NCI-H1694 treated with DMSO at 0.1 percent for 48 hours (cell line): ENCODE measurements around the gene CLTA.
"Not testable (repeated sequence)": the region's sequence is repeated elsewhere in the genome, so short reads cannot be mapped to it uniquely, and the experiment has no call there.

Source experiments
- DNase-seq: peaks from one replicate; lab custom pipeline; 2025; lab: John Stamatoyannopoulos, UW

The CLTA gene

DNA sequence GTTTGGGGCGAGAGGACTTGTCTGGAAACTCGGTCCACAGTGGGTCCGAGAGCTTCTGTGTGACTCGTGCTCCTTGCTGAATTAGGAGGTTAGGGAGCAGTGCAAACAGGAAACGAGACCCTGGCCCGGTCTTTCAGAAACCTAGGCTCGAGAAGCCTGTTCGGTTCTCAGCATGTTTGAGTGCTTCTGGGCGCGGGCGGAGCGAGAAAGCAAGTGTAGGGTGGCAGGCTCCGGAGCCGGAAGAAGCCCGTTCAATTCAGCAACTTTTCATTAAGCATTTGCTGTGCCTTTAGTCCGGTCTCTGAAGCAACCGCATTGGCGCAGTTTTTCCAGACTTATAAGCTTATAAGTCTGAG is 547 bp downstream of the CLTA start:
- no peak for DNase-seq

DNA sequence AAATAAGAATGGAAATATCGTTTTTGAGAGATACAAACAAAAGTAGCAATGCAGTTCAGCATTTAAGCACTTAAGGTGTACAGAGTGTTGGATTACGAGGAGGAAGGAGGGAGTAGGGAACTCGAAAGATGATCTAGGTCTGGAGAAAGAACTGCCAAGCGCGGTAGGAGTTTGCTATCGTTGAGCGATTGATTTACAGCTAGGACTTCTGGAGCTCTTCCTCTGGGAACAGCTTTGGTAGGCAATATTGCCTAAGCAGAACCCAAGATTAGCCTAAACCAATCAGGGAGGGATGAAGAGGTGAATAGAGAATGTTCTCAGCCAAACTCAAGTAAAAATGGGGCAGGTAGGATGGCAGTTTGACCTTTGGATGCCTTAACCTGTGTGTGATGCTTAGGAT is 965 bp downstream of the CLTA start:
- DNase-seq = no peak

DNA sequence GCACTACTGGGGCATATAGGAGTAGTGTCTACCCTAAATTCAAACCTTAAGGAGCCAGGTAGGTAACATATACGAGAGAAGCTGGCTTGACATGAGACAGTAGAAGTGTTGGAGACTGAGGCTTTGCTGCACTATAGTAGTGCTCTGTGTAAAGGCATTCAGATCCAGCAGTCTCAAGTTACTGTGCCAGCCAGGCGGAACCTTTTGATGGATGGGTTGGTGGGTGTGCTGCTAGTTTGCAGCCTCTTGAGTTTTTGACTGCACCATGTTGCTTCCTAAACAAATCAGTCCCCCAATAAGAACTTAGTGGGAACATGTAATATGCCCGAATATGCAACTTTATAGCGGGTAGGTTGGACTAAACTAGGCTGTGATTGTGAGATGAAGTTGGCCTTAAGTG is 1.5 kb downstream of the CLTA start:
- DNase-seq = no peak

DNA sequence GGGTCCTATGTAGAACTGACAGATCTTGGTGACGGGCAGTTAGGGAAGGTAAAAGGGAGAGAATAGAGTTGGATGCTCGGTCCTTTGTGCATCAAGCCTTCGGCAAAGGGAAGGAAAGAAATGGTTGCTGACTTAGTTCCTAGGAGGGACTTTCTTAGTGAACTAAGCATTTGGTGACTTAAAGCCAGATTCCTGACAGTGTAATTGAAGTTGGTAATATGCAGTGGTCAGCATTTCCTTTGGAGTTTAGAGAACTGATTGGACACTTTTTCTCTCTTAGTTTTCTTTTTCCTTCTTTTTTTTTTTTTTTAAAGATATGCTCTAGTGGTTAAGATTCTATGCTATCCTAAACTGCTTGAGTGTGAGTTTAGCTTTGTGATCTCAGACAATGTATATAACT is 2.3 kb downstream of the CLTA start:
- no peak for DNase-seq

DNA sequence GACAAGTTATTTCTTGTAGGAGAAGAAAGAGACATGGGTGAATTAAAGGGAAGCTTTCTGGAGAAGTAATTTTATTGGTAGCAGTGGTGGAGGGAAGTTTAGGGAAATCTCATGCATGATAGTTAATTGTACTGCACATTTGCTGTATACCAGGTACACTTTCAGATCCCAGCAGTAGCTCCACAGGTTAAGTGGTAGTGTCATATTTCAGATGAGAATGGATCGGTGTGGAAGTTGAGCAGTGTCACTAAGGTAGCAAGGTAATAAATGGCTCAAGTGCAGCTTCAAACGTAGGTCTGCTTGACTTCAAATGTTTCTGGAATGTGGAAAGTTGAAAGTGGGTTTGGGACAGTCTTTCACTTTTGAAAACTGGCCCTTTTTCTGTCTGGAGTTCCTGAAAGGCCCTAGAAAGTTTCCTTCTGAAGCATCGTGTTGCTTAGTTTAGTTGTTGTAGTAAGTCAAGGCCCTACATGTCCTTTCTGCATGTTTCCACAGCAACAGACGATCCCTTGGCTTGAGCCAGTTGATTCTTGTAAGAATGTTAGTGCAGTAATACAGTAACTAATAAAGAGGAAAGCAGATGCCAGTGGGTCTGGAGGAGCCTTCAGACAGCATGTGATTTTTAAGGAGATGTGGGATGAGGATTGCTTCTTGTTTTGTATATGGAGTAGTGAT is 3.7 kb downstream of the CLTA start:
- DNase-seq = no peak

DNA sequence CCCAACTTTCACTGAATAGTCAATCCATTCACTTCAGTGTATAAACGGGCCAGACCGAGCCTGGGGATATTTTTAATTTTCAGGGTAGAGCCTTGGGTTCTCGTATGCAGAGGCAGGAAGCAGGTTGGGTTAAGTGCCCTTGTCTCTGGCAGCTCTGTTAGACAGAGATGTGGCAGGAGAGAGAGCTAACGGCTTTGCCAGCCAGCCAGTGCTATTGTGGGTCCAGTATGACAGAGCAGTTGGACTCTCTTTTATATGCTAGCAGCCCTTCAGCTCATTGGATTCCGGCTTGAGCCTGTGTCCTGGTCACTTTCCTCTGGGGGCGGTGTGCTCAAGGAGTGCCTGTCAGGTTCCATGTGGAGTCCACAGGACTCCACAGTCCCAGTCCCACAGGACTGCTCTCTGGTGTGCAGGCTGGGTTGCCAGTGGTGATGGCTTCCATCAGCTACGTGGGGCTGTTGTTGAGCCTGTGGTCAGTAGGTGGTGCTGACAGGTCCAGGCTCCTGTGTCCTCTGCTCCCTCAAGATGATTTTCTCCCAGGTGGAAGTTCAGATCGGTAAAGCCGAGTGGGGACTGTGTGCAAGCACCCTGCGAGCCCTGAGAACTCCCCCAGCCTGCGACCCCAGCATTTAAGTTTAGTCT is 14.3 kb downstream of the CLTA start:
- DNase-seq = no peak

DNA sequence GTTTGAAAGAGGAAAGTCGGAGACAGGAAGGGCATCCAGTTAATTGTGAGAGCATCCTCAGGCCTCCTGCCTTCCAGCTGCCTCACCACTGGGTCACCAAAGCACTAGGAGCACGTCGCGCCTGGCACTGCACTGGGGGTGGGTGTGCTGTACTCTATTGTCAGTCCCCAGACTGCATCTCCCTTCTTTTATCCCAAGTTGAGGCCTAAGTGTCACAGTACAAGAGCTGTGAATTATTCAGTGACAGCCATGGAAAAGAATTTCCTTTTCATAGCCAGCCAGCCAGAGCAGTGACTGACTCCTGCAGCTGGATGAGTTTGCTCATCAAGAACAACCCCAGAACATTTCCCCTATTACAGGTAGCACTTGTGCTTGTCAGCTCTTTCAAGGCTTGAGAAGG is 16.3 kb downstream of the CLTA start:
- no peak for DNase-seq

GRCh38 chr9:36207546-36208012 is 16.9 kb downstream of the CLTA start:
- no peak for DNase-seq

DNA sequence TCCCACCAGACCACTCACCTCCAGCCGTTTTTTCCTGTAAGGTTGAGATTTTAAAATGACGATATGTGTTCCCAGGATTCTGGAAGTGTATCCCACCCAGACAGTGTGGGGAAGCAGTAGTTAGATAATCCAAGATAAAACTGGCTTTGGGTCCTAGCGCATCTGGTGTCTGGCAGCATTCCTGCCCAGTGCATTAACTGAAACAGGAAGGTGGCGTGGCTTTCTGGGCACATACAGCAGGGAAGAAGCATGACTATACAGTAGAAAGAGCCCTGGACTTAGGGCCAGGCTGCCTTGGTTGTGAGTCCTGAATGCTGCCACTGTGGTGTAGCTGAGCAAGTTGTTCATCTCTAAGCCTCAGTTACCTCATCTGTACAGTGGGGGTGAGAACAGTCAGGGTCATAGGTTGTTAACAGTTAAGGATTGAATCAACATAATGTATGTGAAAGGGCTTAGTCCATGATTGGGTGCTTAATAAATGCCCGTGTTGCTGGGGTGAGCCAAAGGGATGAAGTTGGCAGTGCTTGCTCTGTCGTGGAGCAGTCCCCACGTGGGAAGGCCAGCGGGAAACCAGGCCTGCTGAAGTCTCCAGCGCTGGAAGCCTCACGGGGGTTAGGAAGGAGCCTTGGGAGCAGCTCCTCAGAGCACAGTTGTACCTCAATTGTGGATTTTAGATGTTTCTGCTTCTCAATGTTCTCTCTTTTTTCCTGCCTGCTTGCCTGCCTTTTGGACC is 18.0 kb downstream of the CLTA start:
- DNase-seq = no peak

GRCh38 chr9:36210722-36211121 is 20.0 kb downstream of the CLTA start:
- DNase-seq = no peak

GRCh38 chr9:36211510-36211909 is 20.8 kb downstream of the CLTA start:
- DNase-seq = no peak

- no peak for DNase-seq
Observed at GRCh38 chr9:36213387-36213786, 22.7 kb downstream of the CLTA start.

- no peak for DNase-seq
Observed at GRCh38 chr9:36213989-36214388, 23.3 kb downstream of the CLTA start.

GRCh38 chr9:36214571-36214970 is 23.9 kb downstream of the CLTA start:
- no peak for DNase-seq

- no peak for DNase-seq
Observed at GRCh38 chr9:36217256-36217968, 26.7 kb downstream of the CLTA start.

DNA sequence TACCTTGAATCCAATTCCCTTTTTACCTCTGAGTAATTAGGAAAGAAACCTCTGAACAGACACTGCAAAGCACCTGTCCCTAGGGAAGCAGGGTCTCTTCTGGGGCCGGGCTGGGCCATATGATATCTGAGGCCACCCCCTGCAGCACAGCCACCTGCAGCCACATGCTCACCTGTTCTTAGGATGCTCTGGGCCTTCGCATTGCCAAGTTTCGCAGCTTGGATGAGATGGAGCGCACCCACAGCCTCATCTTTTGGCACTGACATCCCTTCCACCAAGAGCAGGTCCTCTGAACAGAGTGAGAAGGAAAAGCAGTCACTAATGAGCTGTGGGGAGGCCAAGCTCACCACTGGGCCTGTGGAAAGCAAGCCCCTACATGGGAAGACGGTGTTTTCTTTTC is 27.3 kb downstream of the CLTA start:
- DNase-seq = no peak

- no peak for DNase-seq
Observed at GRCh38 chr9:36218411-36218901, 27.7 kb downstream of the CLTA start.

DNA sequence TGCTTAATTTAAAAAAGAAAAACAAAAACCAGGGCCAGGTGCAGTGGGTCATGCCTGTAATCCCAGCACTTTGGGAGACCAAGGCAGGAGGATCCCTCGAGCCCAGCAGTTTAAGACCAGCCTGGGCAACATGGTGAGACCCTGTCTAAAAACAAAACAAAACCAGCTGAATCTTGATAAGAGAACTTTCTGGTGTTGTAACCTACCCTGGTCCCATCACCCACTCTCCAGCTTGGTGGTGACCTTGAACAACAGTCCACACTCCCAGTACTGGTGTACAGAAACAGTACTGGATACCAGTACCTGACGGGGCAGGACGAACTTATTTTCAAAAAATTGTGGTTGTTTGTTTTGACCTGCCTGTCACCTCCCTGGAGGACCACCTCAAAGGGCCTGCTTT is 30.9 kb downstream of the CLTA start:
- DNase-seq = no peak

DNA sequence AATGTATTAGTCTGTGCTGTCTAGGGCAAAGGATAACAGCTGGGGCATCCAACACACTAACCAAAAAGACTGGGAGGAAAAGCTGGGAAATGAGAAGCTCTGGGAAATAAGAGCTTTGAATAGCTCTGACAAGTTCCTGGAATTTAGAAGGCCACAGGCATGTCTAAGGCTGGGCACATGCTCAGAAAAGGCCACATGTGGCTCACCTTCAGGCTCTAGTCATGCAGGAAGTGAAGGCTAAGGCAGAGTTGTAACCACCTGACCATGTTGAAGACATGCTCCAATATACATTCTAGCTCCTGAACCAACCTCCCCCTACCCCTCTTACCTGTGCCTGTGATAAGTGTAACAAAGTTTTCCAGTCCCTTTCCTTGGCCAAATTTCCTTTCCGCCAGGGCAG is 31.7 kb downstream of the CLTA start:
- DNase-seq = no peak

- DNase-seq = no peak
Observed at GRCh38 chr9:36237230-36237629, 46.5 kb downstream of the CLTA start.

GRCh38 chr9:36239205-36239604 is 48.5 kb downstream of the CLTA start:
- not testable (repeated sequence) for DNase-seq

DNA sequence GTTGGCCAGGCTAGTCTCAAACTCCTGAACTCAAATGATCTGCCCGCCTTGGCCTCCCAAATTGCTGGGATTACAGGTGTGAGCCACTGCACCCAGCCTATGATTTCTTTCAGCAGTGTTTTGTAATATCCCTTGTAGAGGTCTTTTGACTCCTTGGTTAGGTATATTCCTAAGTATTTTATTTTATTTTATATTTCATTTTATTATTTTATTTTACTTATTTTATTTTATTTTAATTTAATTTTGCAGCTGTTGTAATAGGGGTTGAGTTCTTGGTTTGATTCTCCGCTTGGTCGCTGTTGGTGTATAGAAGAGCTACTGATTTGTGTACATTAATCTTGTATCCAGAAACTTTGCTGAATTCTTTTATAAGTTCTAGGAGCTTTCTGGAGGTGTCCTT is 49.0 kb downstream of the CLTA start:
- not testable (repeated sequence) for DNase-seq

DNA sequence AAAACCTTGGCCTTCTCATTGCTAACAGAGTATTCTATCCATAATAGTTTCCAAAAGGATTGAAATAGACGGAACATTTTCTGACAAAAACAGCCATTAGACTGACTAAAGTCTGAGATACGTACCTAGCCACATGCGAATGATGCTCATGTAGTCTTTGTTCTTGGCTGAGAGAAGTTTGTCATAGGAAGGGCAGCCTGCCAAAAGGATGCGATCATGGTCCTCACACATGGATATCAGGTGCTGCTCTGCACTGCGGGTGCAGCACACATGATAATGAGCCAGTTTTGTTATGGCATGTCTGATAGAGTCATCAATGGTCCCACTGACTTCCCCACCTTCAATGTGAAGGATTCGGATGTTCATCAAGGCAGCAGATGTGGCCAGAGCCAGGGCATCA is 55.2 kb downstream of the CLTA start:
- no peak for DNase-seq
